KBM-7 (cell line): ENCODE results near the gene CIRBP.

Experiments used
- DNase-seq: peaks from one replicate; pipeline ENCODE4 v3.0.0-alpha.2; 2015
- in situ Hi-C: fragments of 300-500 bp; cut with MboI; formaldehyde crosslinking; loops from 2 replicates; pipeline ENCODE4 v1.14.3; 2020; ENCODE audit warnings: low sequenced_read_pairs, low pct_unique_long_range_greater_than_20kb, mixed read lengths

Gene CIRBP

GRCh38 chr19:1252821-1253513, 16.2 kb upstream of the CIRBP start:
- in situ Hi-C loops, result no loop called here
- DNase-seq, result peak; percentile 77

DNA sequence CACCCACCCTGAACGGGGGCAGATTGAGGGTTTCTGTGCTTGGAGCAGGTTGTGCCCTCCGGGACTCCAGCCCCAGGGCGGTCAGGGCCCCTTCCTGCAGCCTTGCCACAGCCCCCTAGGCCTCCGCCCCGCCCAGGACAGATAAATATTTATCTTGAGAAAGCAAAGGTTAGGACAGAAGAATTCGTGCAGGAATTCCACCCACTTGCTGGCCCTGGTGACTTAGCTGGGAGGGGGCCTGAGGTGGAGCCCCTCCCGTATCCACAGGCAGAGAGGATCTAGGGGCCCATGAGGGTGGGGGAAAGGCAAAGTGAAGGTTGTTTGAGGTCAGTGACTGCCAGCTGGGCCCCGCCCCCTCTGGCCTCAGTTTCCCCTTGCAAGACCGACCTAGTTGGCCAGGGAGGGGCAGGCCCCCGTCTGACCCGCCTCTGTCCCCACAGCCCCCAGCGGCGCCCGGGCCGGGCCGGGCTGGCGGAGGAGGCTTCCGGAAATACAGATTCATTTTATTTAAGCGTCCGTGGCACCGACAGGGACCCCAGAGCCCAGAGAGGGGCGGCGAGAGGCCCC, 15.5 kb upstream of the CIRBP start:
- no peak for DNase-seq
- in situ Hi-C loops, result no loop called here

GRCh38 chr19:1254081-1254527, 15.0 kb upstream of the CIRBP start:
- in situ Hi-C loops, result no loop called here
- no peak for DNase-seq

DNA sequence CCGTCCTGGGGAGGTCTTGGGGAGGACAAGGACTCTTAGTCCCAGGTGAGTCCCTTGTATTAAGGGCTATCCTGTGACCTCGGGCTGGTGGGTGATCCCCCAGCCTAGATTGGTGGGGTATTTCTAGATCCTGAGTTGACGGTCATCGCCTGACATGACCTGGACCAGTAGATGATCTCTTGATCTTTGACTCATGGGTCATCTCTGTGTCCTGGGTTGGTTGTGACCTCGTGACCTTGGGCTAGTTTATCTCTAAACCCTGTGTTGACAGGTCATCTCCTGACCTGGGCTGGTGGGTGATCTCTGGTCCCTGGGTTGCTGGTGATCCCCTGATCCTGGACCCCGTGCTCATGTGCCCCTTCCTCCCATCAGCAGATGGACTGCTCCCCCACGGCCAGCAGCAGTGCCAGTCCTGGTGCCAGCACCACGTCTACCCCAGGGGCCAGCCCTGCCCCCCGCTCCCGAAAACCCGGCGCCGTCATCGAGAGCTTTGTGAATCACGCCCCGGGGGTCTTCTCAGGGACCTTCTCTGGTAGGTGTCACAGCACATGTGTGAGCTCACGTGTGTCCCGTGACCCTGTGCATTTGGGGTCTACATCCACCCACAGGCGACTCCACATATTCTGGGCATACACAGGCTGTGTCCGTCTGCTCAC, 14.5 kb upstream of the CIRBP start:
- in situ Hi-C loops, result no loop called here
- DNase-seq, result no peak

DNA sequence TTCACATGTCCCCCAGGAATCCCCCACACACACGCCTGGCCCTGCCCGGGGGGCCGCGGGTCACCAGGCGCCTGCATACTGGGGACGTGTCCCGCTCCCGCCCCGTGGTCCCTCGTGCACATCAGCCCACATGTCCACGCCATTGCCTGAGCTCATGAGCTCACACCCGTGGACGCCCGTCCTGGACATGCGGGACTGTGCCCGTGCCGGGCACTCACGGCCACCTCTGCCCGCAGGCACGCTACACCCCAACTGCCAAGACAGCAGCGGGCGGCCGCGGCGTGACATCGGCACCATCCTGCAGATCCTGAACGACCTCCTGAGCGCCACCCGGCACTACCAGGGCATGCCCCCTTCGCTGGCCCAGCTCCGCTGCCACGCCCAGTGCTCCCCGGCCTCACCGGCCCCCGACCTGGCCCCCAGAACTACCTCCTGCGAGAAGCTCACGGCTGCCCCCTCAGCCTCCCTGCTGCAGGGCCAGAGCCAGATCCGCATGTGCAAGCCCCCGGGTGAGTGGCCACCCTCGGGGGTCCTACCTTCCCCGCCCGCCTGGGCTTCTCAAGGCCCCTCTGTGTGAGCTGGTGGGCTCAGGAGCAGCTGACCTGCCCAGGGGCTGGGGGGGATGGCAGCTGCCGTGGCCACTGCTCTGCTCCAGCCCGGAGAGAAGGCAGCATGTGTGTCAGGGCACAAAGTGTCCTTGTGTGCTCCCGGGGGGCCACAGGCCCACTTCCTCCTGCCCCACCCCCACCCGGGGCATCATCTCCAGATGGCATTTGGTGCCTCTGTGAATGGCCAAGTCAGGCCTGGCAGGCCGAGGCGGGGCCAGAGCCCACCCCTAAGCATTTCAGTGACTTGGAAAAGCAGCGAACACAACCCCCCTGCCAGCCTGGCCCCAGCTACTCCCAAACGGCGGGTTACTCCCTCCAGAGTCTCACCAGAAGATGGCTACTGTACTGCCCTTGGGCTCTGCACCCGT, 13.7 kb upstream of the CIRBP start:
- no peak for DNase-seq
- in situ Hi-C loops, result no loop called here

DNA sequence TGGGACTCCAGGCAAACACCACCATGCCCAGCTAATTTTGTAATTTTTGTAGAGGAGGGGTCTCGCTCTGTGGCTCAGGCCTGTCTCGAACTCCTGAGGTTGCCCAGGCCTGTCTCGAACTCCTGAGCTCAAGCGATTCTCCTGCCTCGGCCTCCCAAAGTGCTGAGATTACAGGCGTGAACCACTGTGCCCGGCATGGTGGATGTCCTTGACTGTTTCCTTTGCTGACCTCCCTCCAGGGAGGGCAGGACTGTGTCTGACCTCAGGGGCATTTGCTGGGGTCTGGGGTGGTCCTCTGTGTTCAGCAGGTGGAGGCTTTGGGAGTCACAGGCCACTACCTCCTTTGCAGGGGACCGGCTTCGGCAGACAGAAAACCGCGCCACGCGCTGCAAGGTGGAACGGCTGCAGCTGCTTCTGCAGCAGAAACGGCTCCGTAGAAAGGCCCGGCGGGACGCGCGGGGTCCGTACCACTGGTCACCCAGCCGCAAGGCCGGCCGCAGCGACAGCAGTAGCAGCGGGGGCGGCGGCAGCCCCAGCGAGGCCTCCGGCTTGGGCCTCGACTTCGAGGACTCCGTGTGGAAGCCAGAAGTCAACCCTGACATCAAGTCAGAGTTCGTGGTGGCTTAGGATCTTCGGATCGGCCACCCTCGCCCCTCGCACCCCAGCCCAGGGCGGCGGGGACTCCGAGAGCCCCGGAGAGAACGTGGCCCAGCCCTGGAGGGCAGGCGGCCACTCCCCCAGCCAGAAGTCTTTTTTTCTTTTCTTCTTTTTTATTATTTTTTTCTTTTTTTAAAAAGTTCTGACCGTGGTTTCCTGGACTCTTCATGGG, 12.3 kb upstream of the CIRBP start:
- in situ Hi-C loops, result no loop called here
- DNase-seq, result no peak

DNA sequence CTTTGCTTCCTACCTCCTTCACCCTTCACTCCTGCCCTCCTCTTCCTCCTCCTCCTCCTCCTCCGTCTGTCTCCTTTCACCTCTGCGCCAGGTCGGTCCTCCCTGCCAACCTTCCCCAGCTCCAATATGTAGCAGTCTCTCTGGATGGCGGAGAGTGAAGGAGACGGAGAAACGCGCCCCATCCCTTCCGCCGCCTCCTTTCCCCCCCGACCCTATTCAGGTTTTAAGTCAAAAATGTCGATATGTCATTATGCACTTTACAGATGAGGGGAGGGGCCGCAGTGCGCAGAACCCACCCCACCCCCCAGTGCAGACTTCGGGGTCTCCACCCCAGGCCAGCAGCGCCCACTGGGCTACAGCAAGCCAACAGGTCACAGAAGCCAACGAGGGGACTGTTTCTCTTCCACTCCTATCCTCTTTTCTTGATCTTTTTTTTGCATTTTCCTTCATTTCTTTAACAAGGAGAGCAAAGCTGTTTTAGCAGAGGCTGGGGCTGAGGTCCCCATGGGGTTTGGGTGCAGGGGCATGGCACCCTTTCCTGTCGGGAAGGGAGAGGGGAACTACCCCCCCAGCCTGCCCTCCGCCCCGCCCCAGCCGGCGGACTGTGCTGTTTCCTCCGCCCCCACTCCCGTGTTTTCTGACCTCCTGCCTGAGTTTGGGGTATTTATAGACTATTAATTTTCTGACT, 11.5 kb upstream of the CIRBP start:
- in situ Hi-C loops, result no loop called here
- DNase-seq, result no peak

DNA sequence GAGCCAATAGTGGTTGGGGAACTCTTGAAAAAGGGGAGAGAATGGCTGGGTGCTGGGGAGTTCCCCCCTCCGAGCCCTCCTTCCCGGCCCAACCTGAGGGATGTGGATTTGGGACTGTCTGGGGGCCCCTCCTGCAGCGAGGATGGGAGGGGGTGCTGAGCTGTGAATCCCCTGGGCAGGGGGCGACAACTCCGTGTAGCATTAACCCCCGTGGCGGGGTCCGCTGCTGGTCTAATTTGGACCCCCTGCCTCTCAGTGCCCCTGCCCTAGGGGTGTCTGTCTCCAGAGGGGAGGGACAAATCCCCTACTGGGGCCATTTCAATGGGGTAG, 11.0 kb upstream of the CIRBP start:
- no peak for DNase-seq
- in situ Hi-C loops, result no loop called here

- in situ Hi-C loops, result no loop called here
- no peak for DNase-seq
These were observed 10.4 kb upstream of the CIRBP start for GRCh38 chr19:1258707-1259205.

GRCh38 chr19:1259206-1259875, 9.8 kb upstream of the CIRBP start:
- DNase-seq, result peak; percentile 61

DNA sequence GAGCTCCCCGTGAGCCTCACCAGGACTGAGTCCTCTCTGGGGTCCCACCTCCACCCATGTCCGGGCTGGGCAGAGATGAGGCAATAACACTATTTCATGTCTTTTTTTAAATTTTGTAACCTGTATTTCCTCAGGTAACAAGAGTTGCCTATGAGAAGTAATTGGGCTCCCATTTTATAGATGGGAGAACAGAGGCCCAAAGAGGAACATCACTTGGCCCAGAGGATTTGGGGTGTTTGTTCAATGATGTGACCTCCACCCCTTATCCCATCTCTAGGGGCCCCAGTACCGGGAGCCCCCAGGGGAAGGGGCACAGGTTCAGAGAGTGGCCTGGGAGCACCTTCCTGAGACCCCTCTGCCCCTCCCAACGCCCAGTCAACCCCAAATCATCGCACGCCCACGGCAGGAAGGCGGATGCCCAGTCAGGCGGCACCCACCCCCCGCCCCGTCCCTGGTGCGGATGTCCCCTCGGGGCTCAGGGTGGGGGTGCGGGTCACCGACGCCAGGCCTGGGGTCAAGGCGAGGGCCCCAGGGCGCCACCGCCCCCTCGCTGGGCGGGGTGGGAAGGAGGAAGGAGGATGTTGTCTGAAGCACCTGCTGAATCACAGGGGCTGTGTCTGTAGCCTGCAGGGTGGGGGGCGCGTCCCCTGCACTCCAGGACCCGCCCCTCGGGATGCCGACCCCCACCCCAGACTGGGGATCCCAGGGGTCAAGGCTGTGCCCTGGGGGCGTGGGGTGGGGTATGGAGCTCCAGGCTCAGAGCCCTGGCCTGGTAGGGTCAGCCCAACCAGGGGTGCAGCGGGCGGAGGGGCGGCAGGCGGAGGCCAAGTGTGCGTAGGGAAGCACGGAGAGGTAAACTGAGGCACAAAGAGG, 9.0 kb upstream of the CIRBP start:
- no peak for DNase-seq

More at GRCh38 chr19:1259206-1259875, 9.8 kb upstream of the CIRBP start:
- in situ Hi-C loops, result no loop called here

GRCh38 chr19:1260749-1261537, 8.2 kb upstream of the CIRBP start:
- DNase-seq, result peak; percentile 93
- in situ Hi-C loops, result no loop called here

More for the DNA sequence above, 9.0 kb upstream of the CIRBP start:
- in situ Hi-C loops, result no loop called here

DNA sequence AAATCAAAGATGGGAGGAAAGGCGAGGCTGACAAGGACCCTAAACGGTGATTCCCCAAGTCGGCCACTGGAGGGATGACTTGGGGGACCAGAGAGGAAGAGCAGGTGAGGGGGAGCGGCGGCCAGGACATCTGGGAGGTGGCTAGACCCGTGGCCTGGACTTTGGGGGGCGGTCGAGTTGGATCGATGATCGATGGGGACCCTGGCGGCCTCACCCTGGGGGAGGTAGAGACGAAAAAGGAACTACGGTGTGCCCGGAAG, 7.7 kb upstream of the CIRBP start:
- DNase-seq, result peak; percentile 62
- in situ Hi-C loops, result no loop called here

- no peak for DNase-seq
- in situ Hi-C loops, result no loop called here
These were observed 7.1 kb upstream of the CIRBP start for GRCh38 chr19:1261798-1262622.

DNA sequence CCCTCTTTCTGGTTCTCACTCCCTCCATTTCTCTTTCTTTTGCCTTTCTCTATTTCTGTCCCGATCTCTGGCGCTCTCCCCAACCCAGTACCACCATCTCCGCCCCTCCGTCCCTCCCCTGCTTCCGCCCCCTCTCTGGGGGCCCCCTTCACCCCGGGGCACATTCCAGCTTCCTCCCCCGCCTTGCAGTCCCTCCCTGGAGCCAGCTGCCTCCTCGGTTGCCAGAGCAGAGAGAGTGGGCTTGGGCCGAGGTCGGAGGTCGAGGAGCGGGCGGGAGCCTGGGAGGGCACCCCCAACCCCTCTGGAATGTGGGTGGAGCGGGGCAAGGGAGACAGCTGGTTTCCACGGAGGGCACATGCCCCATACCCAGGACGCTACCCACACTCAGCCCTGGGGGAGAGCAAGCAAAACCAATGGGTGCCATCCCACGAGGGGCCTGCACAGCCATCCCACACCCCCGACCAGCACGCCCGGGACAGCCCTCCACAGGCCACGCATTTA, 6.5 kb upstream of the CIRBP start:
- no peak for DNase-seq
- in situ Hi-C loops, result no loop called here
